Adrenal gland (tissue), 5 donors: ENCODE data around the gene GRM4.

Experiments
- POLR2A ChIP-seq, 2 donors: fragments of 450-650 bp; IDR thresholded peaks; one replicate each; pipeline ENCODE4 v1.6.1; 2017; ENCODE audit warnings: antibody characterized with exemption in 2 of 2, mild to moderate bottlenecking in 2 of 2, moderate library complexity in 1 of 2
- TF ChIP-seq, protein P1 (sequence below), 6 experiments: fragments of 450-650 bp in 4 of 6; fragments of 200-600 bp in 2 of 6; sonication (generic) in 1 of 6; IDR thresholded peaks; 1 replicate in 5 of 6; 2 replicates in 1 of 6; pipeline versions ENCODE4 v1.5.1 to v1.8.0; 2016 to 2021; ENCODE audit warnings: antibody characterized with exemption in 6 of 6, mild to moderate bottlenecking in 2 of 6, moderate library complexity in 1 of 6
- donor health status: DM: no; HTN: no; CAD: no.

DNA sequence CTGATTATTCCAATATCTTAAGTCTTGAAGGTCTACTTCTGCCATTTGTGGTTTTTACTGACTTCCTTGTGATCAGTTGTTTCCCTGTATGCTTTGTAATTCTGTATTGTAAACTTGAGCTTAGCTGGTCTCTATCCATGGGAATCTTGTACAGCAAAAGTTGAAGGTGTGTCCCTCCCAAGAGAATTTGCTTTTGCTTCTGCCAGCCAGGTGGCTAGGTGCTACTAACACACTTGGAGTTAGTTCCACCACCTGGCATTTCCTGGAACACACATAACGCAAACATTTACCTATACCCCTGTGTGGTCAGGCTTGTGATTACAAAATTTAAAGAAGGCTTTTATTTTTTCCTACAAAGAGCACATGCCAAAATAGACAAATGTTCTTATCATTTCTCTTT lies 141.2 kb downstream of the GRM4 start:
- TF ChIP-seq, protein P1, sequence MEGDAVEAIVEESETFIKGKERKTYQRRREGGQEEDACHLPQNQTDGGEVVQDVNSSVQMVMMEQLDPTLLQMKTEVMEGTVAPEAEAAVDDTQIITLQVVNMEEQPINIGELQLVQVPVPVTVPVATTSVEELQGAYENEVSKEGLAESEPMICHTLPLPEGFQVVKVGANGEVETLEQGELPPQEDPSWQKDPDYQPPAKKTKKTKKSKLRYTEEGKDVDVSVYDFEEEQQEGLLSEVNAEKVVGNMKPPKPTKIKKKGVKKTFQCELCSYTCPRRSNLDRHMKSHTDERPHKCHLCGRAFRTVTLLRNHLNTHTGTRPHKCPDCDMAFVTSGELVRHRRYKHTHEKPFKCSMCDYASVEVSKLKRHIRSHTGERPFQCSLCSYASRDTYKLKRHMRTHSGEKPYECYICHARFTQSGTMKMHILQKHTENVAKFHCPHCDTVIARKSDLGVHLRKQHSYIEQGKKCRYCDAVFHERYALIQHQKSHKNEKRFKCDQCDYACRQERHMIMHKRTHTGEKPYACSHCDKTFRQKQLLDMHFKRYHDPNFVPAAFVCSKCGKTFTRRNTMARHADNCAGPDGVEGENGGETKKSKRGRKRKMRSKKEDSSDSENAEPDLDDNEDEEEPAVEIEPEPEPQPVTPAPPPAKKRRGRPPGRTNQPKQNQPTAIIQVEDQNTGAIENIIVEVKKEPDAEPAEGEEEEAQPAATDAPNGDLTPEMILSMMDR (IDR thresholded peaks at IDR 0.05) = no peak
- no peak for TF ChIP-seq POLR2A (IDR thresholded peaks at IDR 0.05)
